Measurements from ENCODE around the gene GLCE. TPM values are rescaled to one million over a fixed set of nuclear protein-coding genes. Genes with fewer than 3 reads are reported as not detected.
A peak's percentile ranks its signal among the peaks of the same experiment; 100 is the strongest.
"Not testable (repeated sequence)": the region's sequence is repeated elsewhere in the genome, so short reads cannot be mapped to it uniquely, and the experiment has no call there.

The GLCE gene
- total RNA-seq, 1 experiment from 2014 or later = 7.5 TPM

- ChIA-PET POLR2A (interaction anchor here (0.7 to 4.0 kb wide), 4 partner anchors 9 to 94 kb away, joined by 3 to 27 read pairs (median 16); no protein-coding TSS in a partner anchor), CTCF (interaction anchor here (0.9 to 2.3 kb wide), 3 partner anchors 8 to 102 kb away, joined by 3 to 8 read pairs (median 3); no protein-coding TSS in a partner anchor)
- TSS peak; percentile 9 for BruUV-seq (replicated peaks)
- intact Hi-C loops (cut with micrococcal nuclease) = loop anchor here (5.0 kb wide), 2 partner anchors 71 to 104 kb away; no protein-coding TSS in a partner anchor
- H3K27ac Mint-ChIP-seq (ENCODE audit: low read depth, unreplicated experiment) = no peak overlapping the region
- no peak for DNase-seq (ENCODE audit: unreplicated experiment)
- TF ChIP-seq CTCF (IDR thresholded peaks at IDR 0.05; ENCODE audit: unreplicated experiment) = no peak
- H3K4me3 Mint-ChIP-seq (ENCODE audit: unreplicated experiment) = no peak overlapping the region
- H3K4me1 Mint-ChIP-seq (ENCODE audit: insufficient read depth, unreplicated experiment) = peaks cover 24% of the 10 kb centered on the region
- H3K36me3 Mint-ChIP-seq (ENCODE audit: insufficient read depth, unreplicated experiment) = no peaks in the 10 kb centered on the region
- no peaks in the 10 kb centered on the region for H3K27me3 Mint-ChIP-seq (ENCODE audit: insufficient read depth, unreplicated experiment)
- no peaks in the 10 kb centered on the region for H3K9me3 Mint-ChIP-seq (ENCODE audit: unreplicated experiment)
Observed at GRCh38 chr15:69163141-69163669, 2.8 kb downstream of the GLCE start.

GRCh38 chr15:69164807-69165636, 4.6 kb downstream of the GLCE start:
- no TSS peak for BruUV-seq (replicated peaks)
- POLR2A ChIA-PET = interaction anchor here (0.8 to 1.1 kb wide), 4 partner anchors 8 to 247 kb away, joined by 3 to 4 read pairs (median 4); no protein-coding TSS in a partner anchor
- Mint-ChIP-seq H3K27me3 (ENCODE audit: insufficient read depth, unreplicated experiment) (no peaks in the 10 kb centered on the region), H3K36me3 (ENCODE audit: insufficient read depth, unreplicated experiment) (no peaks in the 10 kb centered on the region), H3K27ac (ENCODE audit: low read depth, unreplicated experiment) (no peak overlapping the region), H3K4me1 (ENCODE audit: insufficient read depth, unreplicated experiment) (peaks cover 12% of the 10 kb centered on the region), H3K4me3 (ENCODE audit: unreplicated experiment) (no peak overlapping the region), H3K9me3 (ENCODE audit: unreplicated experiment) (no peaks in the 10 kb centered on the region)
- TF ChIP-seq CTCF (IDR thresholded peaks at IDR 0.05; ENCODE audit: unreplicated experiment) = no peak
- CTCF ChIA-PET = interaction anchor here (0.7 to 1.4 kb wide), 2 partner anchors 60 to 246 kb away, joined by 3 read pairs; no protein-coding TSS in a partner anchor
- intact Hi-C loops (cut with micrococcal nuclease) = loop anchor here (5.0 kb wide), 2 partner anchors 73 to 102 kb away; no protein-coding TSS in a partner anchor
- no peak for DNase-seq (ENCODE audit: unreplicated experiment)

- DNase-seq (ENCODE audit: unreplicated experiment) = no peak
- ChIA-PET POLR2A (interaction anchor here (0.7 to 1.1 kb wide), 3 partner anchors 9 to 48 kb away, joined by 3 to 4 read pairs (median 3); no protein-coding TSS in a partner anchor), CTCF (interaction anchor here (0.7 to 1.4 kb wide), 2 partner anchors 60 to 245 kb away, joined by 3 read pairs; no protein-coding TSS in a partner anchor)
- no peaks in the 10 kb centered on the region for H3K36me3 Mint-ChIP-seq (ENCODE audit: insufficient read depth, unreplicated experiment)
- no peak for TF ChIP-seq CTCF (IDR thresholded peaks at IDR 0.05; ENCODE audit: unreplicated experiment)
- intact Hi-C loops (cut with micrococcal nuclease) = no loop called here
- H3K4me3 Mint-ChIP-seq (ENCODE audit: unreplicated experiment) = no peak overlapping the region
- no peaks in the 10 kb centered on the region for H3K27me3 Mint-ChIP-seq (ENCODE audit: insufficient read depth, unreplicated experiment)
- H3K27ac Mint-ChIP-seq (ENCODE audit: low read depth, unreplicated experiment) = no peak overlapping the region
- no peaks in the 10 kb centered on the region for H3K9me3 Mint-ChIP-seq (ENCODE audit: unreplicated experiment)
- H3K4me1 Mint-ChIP-seq (ENCODE audit: insufficient read depth, unreplicated experiment) = peaks cover 11% of the 10 kb centered on the region
- TSS peak; percentile 47 for BruUV-seq (replicated peaks)
Observed at GRCh38 chr15:69165637-69166025, 5.2 kb downstream of the GLCE start.

GRCh38 chr15:69167218-69167846, 6.9 kb downstream of the GLCE start:
- Mint-ChIP-seq H3K9me3 (ENCODE audit: unreplicated experiment) (no peaks in the 10 kb centered on the region), H3K4me1 (ENCODE audit: insufficient read depth, unreplicated experiment) (peaks cover 11% of the 10 kb centered on the region), H3K36me3 (ENCODE audit: insufficient read depth, unreplicated experiment) (no peaks in the 10 kb centered on the region), H3K27me3 (ENCODE audit: insufficient read depth, unreplicated experiment) (no peaks in the 10 kb centered on the region), H3K4me3 (ENCODE audit: unreplicated experiment) (no peak overlapping the region), H3K27ac (ENCODE audit: low read depth, unreplicated experiment) (no peak overlapping the region)
- ChIA-PET POLR2A (interaction anchor here (0.7 kb wide), 1 partner anchor 9 kb away, joined by 3 read pairs; no protein-coding TSS in a partner anchor), CTCF (no interaction called here)
- intact Hi-C loops (cut with micrococcal nuclease) = no loop called here
- no peak for DNase-seq (ENCODE audit: unreplicated experiment)
- TF ChIP-seq CTCF (IDR thresholded peaks at IDR 0.05; ENCODE audit: unreplicated experiment) = no peak
- BruUV-seq (replicated peaks) = no TSS peak

GRCh38 chr15:69168361-69168760, 7.9 kb downstream of the GLCE start:
- DNase-seq (ENCODE audit: unreplicated experiment); H3K36me3 Mint-ChIP-seq (ENCODE audit: insufficient read depth, unreplicated experiment); H3K9me3 Mint-ChIP-seq (ENCODE audit: unreplicated experiment); H3K4me3 Mint-ChIP-seq (ENCODE audit: unreplicated experiment); H3K27ac Mint-ChIP-seq (ENCODE audit: low read depth, unreplicated experiment); H3K27me3 Mint-ChIP-seq (ENCODE audit: insufficient read depth, unreplicated experiment); POLR2A ChIA-PET; BruUV-seq (replicated peaks); intact Hi-C loops (cut with micrococcal nuclease): not testable (repeated sequence)
- CTCF ChIA-PET = interaction anchor here (0.6 to 0.7 kb wide), 2 partner anchors 29 to 47 kb away, joined by 3 to 4 read pairs; no protein-coding TSS in a partner anchor
- peaks cover 19% of the 10 kb centered on the region for H3K4me1 Mint-ChIP-seq (ENCODE audit: insufficient read depth, unreplicated experiment)

Data from MCF 10A (cell line).